ENCODE measurements around the gene MAPK9. TPM values are rescaled to one million over a fixed set of nuclear protein-coding genes. Genes with fewer than 3 reads are reported as not detected.

MAPK9 gene
- total RNA-seq, 1 donor from 2014 or later: 31.8 TPM

- peaks cover 45% of the 10 kb centered on the region for H3K36me3 Mint-ChIP-seq (ENCODE audit: unreplicated experiment)
- H3K4me1 Mint-ChIP-seq (ENCODE audit: unreplicated experiment): peaks cover 42% of the 10 kb centered on the region
- no peak for DNase-seq (ENCODE audit: extremely low spot score, unreplicated experiment)
- H3K4me3 Mint-ChIP-seq (ENCODE audit: unreplicated experiment): no peak overlapping the region
- no peak overlapping the region for H3K27ac Mint-ChIP-seq (ENCODE audit: unreplicated experiment)
- no peak for TF ChIP-seq CTCF (IDR thresholded peaks at IDR 0.05)
- H3K27me3 Mint-ChIP-seq (ENCODE audit: unreplicated experiment): no peaks in the 10 kb centered on the region
- H3K9me3 Mint-ChIP-seq (ENCODE audit: unreplicated experiment): no peaks in the 10 kb centered on the region
Measured at GRCh38 chr5:180326989-180327565, 35.2 kb upstream of the MAPK9 start.

- Mint-ChIP-seq H3K4me1 (ENCODE audit: unreplicated experiment) (peaks cover 18% of the 10 kb centered on the region), H3K9me3 (ENCODE audit: unreplicated experiment) (no peaks in the 10 kb centered on the region), H3K36me3 (ENCODE audit: unreplicated experiment) (peaks cover 45% of the 10 kb centered on the region), H3K4me3 (ENCODE audit: unreplicated experiment) (no peak overlapping the region), H3K27ac (ENCODE audit: unreplicated experiment) (no peak overlapping the region), H3K27me3 (ENCODE audit: unreplicated experiment) (no peaks in the 10 kb centered on the region)
- no peak for TF ChIP-seq CTCF (IDR thresholded peaks at IDR 0.05)
- DNase-seq (ENCODE audit: extremely low spot score, unreplicated experiment): no peak
Measured at GRCh38 chr5:180324601-180324950, 32.7 kb upstream of the MAPK9 start.

GRCh38 chr5:180323941-180324600 is 32.2 kb upstream of the MAPK9 start:
- H3K27me3 Mint-ChIP-seq (ENCODE audit: unreplicated experiment): no peaks in the 10 kb centered on the region
- H3K4me1 Mint-ChIP-seq (ENCODE audit: unreplicated experiment): peaks cover 18% of the 10 kb centered on the region
- no peak overlapping the region for H3K4me3 Mint-ChIP-seq (ENCODE audit: unreplicated experiment)
- no peak for TF ChIP-seq CTCF (IDR thresholded peaks at IDR 0.05)
- no peak for DNase-seq (ENCODE audit: extremely low spot score, unreplicated experiment)
- H3K9me3 Mint-ChIP-seq (ENCODE audit: unreplicated experiment): no peaks in the 10 kb centered on the region
- no peak overlapping the region for H3K27ac Mint-ChIP-seq (ENCODE audit: unreplicated experiment)
- peaks cover 48% of the 10 kb centered on the region for H3K36me3 Mint-ChIP-seq (ENCODE audit: unreplicated experiment)

- no peak overlapping the region for H3K27ac Mint-ChIP-seq (ENCODE audit: unreplicated experiment)
- H3K36me3 Mint-ChIP-seq (ENCODE audit: unreplicated experiment): peaks cover 50% of the 10 kb centered on the region
- no peaks in the 10 kb centered on the region for H3K27me3 Mint-ChIP-seq (ENCODE audit: unreplicated experiment)
- peaks cover 15% of the 10 kb centered on the region for H3K4me1 Mint-ChIP-seq (ENCODE audit: unreplicated experiment)
- TF ChIP-seq CTCF (IDR thresholded peaks at IDR 0.05): no peak
- no peak overlapping the region for H3K4me3 Mint-ChIP-seq (ENCODE audit: unreplicated experiment)
- no peak for DNase-seq (ENCODE audit: extremely low spot score, unreplicated experiment)
- no peaks in the 10 kb centered on the region for H3K9me3 Mint-ChIP-seq (ENCODE audit: unreplicated experiment)
Measured at GRCh38 chr5:180323160-180323559, 31.3 kb upstream of the MAPK9 start.

- H3K36me3 Mint-ChIP-seq (ENCODE audit: unreplicated experiment): peaks cover 48% of the 10 kb centered on the region
- H3K4me3 Mint-ChIP-seq (ENCODE audit: unreplicated experiment): no peak overlapping the region
- no peaks in the 10 kb centered on the region for H3K9me3 Mint-ChIP-seq (ENCODE audit: unreplicated experiment)
Measured at GRCh38 chr5:180318456-180319089, 26.7 kb upstream of the MAPK9 start.

More at GRCh38 chr5:180318456-180319089, 26.7 kb upstream of the MAPK9 start:
- no peak for DNase-seq (ENCODE audit: extremely low spot score, unreplicated experiment)
- H3K27ac Mint-ChIP-seq (ENCODE audit: unreplicated experiment): no peak overlapping the region
- no peaks in the 10 kb centered on the region for H3K4me1 Mint-ChIP-seq (ENCODE audit: unreplicated experiment)
- no peaks in the 10 kb centered on the region for H3K27me3 Mint-ChIP-seq (ENCODE audit: unreplicated experiment)
- no peak for TF ChIP-seq CTCF (IDR thresholded peaks at IDR 0.05)
